Measurements from ENCODE around the gene RBM20. TPM values are rescaled to one million over a fixed set of nuclear protein-coding genes. Genes with fewer than 3 reads are reported as not detected.

The RBM20 gene
- total RNA-seq, 1 donor from 2014 or later: 0.02 TPM

DNA sequence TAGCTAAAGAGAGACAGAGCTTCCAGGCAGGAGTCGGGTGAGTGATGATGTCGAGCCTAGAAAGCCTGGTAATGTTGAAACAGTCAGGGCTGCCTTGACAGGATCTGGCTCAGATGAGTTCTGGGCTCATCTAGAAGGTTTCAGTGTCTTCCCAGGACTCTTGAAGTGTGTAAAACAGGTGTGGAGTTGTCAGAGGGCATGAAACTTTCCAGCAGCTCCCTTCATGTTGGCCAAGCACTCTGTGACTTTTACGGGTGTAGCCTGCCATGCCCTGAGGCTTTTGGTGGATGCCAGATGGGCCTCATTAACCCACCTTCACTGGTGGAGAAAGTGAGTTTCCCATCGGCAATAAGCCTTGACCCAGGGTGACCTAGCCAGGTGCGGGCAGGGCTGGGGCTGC is 161.2 kb downstream of the RBM20 start:
- intact Hi-C loops (cut with micrococcal nuclease): no loop called here

DNA sequence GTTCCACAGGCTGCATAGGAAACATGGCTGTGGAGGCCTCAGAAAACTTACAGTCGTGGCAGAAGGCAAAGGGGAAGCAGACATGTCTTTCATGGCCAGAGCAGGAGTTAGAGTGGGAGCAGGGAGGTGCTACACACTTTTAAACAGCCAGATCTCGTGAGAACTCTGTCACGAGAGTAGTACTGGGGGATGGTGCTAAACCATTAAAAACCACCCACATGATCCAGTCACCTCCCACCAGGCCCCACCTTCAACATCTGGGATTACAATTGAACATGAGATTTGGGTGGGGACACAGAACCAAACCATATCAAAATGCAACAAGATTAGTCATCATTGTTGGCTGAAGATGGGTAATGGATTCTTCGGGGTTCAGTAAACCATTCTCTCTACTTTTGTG is 162.2 kb downstream of the RBM20 start:
- DNase-seq (ENCODE audit: low spot score): no peak
- no peak overlapping the region for H3K27ac Mint-ChIP-seq
- H3K4me3 Mint-ChIP-seq (ENCODE audit: low read depth): no peak overlapping the region
- no peaks in the 10 kb centered on the region for H3K9me3 Mint-ChIP-seq
- H3K4me1 Mint-ChIP-seq (ENCODE audit: low read depth): peaks cover 34% of the 10 kb centered on the region
- no peaks in the 10 kb centered on the region for H3K27me3 Mint-ChIP-seq (ENCODE audit: low read depth)
- intact Hi-C loops (cut with micrococcal nuclease): no loop called here
- H3K36me3 Mint-ChIP-seq (ENCODE audit: low read depth): no peaks in the 10 kb centered on the region

More for the DNA sequence above, 161.2 kb downstream of the RBM20 start:
- H3K27me3 Mint-ChIP-seq (ENCODE audit: low read depth): no peaks in the 10 kb centered on the region
- H3K36me3 Mint-ChIP-seq (ENCODE audit: low read depth): no peaks in the 10 kb centered on the region
- no peak overlapping the region for H3K4me3 Mint-ChIP-seq (ENCODE audit: low read depth)
- no peak for DNase-seq (ENCODE audit: low spot score)
- H3K4me1 Mint-ChIP-seq (ENCODE audit: low read depth): peaks cover 34% of the 10 kb centered on the region
- H3K27ac Mint-ChIP-seq: no peak overlapping the region
- H3K9me3 Mint-ChIP-seq: no peaks in the 10 kb centered on the region

GRCh38 chr10:110808123-110808522 is 164.0 kb downstream of the RBM20 start:
- peaks cover 22% of the 10 kb centered on the region for H3K4me1 Mint-ChIP-seq (ENCODE audit: low read depth)
- no peak overlapping the region for H3K27ac Mint-ChIP-seq
- no peaks in the 10 kb centered on the region for H3K27me3 Mint-ChIP-seq (ENCODE audit: low read depth)
- no peak for DNase-seq (ENCODE audit: low spot score)
- no peak overlapping the region for H3K4me3 Mint-ChIP-seq (ENCODE audit: low read depth)
- no peaks in the 10 kb centered on the region for H3K36me3 Mint-ChIP-seq (ENCODE audit: low read depth)
- intact Hi-C loops (cut with micrococcal nuclease): no loop called here
- H3K9me3 Mint-ChIP-seq: no peaks in the 10 kb centered on the region

DNA sequence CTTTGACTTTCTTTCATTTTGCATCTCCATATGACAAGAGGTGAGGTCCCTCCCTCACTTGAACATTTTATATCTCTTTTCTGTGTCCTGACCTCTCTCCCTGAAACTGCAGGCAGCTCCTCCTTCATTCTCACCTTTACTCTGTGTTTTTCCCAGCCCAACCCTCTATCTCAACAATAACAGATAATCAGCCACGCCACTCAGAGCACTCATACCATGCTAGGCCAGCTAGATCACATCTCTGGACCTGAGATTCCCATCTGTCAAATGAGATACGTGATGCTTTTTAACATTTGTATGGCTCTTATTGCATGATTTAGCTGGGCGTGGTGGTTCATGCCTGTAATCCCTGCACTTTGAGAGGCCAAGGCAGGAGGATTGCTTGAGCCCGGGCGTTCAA is 164.5 kb downstream of the RBM20 start:
- no peaks in the 10 kb centered on the region for H3K9me3 Mint-ChIP-seq

DNA sequence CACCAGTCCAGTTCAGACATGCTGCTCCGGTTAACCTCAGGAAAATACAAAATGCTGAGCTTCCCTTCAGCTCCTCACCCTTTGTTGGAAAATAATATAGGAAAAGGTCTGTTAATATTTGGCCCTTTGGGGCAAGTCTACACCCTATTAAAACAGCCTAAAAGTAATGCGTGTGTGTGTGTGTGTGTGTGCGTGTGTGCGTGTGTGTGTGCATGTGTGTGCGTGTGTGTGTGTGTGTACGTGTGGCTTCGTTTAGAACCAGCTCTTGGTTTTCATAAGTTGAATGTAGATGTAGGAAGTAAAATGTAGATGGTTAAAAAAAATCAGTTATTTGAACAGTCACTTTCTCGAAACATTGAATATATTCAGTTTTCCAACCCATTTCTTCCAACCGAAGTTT is 166.5 kb downstream of the RBM20 start:
- DNase-seq (ENCODE audit: low spot score): no peak
- H3K4me3 Mint-ChIP-seq (ENCODE audit: low read depth): no peak overlapping the region
- H3K9me3 Mint-ChIP-seq: no peaks in the 10 kb centered on the region
- H3K27ac Mint-ChIP-seq: no peak overlapping the region
- no peaks in the 10 kb centered on the region for H3K27me3 Mint-ChIP-seq (ENCODE audit: low read depth)
- no peaks in the 10 kb centered on the region for H3K4me1 Mint-ChIP-seq (ENCODE audit: low read depth)
- no peaks in the 10 kb centered on the region for H3K36me3 Mint-ChIP-seq (ENCODE audit: low read depth)
- intact Hi-C loops (cut with micrococcal nuclease): no loop called here

More for the DNA sequence above, 164.5 kb downstream of the RBM20 start:
- DNase-seq (ENCODE audit: low spot score): no peak
- peaks cover 17% of the 10 kb centered on the region for H3K4me1 Mint-ChIP-seq (ENCODE audit: low read depth)
- no peak overlapping the region for H3K4me3 Mint-ChIP-seq (ENCODE audit: low read depth)
- no peak overlapping the region for H3K27ac Mint-ChIP-seq
- intact Hi-C loops (cut with micrococcal nuclease): no loop called here
- no peaks in the 10 kb centered on the region for H3K36me3 Mint-ChIP-seq (ENCODE audit: low read depth)
- no peaks in the 10 kb centered on the region for H3K27me3 Mint-ChIP-seq (ENCODE audit: low read depth)

DNA sequence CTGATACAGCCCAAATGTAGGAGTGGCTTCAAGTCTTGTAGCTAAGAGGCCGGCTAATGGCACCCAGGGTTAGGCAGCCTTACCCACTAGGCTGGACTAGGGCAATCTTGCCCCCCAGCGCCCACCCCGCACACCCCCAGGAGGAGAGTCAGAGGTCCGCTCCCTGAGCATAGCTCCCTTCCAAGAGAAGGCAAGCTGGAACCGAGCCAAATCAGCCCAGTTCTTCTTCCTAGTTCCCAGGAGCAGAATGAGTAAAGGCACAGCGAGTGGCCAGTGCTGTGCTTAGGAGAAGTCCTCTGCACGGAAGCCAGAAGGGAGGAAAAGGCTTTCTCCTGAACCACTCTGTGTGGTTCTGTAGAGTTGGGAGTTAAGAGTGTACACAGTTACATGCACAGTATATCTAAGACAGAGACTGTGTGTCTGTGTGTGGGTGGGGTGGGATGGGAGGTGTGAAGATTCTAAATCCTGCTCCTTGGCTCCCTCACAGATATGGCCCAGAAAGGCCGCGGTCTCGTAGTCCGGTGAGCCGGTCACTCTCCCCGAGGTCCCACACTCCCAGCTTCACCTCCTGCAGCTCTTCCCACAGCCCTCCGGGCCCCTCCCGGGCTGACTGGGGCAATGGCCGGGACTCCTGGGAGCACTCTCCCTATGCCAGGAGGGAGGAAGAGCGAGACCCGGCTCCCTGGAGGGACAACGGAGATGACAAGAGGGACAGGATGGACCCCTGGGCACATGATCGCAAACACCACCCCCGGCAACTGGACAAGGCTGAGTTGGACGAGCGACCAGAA is 167.8 kb downstream of the RBM20 start:
- Mint-ChIP-seq H3K9me3 (no peaks in the 10 kb centered on the region), H3K27ac (no peak overlapping the region), H3K4me1 (ENCODE audit: low read depth) (peaks cover 3% of the 10 kb centered on the region), H3K4me3 (ENCODE audit: low read depth) (no peak overlapping the region), H3K27me3 (ENCODE audit: low read depth) (no peaks in the 10 kb centered on the region), H3K36me3 (ENCODE audit: low read depth) (no peaks in the 10 kb centered on the region)
- intact Hi-C loops (cut with micrococcal nuclease): no loop called here
- DNase-seq (ENCODE audit: low spot score): no peak

DNA sequence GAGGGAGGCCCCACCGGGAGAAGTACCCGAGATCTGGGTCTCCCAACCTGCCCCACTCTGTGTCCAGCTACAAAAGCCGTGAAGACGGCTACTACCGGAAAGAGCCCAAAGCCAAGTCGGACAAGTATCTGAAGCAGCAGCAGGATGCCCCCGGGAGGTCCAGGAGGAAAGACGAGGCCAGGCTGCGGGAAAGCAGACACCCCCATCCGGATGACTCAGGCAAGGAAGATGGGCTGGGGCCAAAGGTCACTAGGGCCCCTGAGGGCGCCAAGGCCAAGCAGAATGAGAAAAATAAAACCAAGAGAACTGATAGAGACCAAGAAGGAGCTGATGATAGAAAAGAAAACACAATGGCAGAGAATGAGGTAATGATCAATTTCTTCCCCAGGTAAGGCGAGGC is 168.4 kb downstream of the RBM20 start:
- Mint-ChIP-seq H3K27me3 (ENCODE audit: low read depth) (no peaks in the 10 kb centered on the region), H3K4me3 (ENCODE audit: low read depth) (no peak overlapping the region), H3K36me3 (ENCODE audit: low read depth) (no peaks in the 10 kb centered on the region), H3K27ac (no peak overlapping the region), H3K9me3 (no peaks in the 10 kb centered on the region), H3K4me1 (ENCODE audit: low read depth) (peaks cover 5% of the 10 kb centered on the region)
- intact Hi-C loops (cut with micrococcal nuclease): no loop called here
- no peak for DNase-seq (ENCODE audit: low spot score)

GRCh38 chr10:110813743-110814472 is 169.8 kb downstream of the RBM20 start:
- H3K4me1 Mint-ChIP-seq (ENCODE audit: low read depth): peaks cover 7% of the 10 kb centered on the region
- intact Hi-C loops (cut with micrococcal nuclease): no loop called here
- no peaks in the 10 kb centered on the region for H3K36me3 Mint-ChIP-seq (ENCODE audit: low read depth)
- H3K27me3 Mint-ChIP-seq (ENCODE audit: low read depth): no peaks in the 10 kb centered on the region
- H3K27ac Mint-ChIP-seq: no peak overlapping the region
- DNase-seq (ENCODE audit: low spot score): no peak
- H3K9me3 Mint-ChIP-seq: no peaks in the 10 kb centered on the region
- H3K4me3 Mint-ChIP-seq (ENCODE audit: low read depth): no peak overlapping the region

GRCh38 chr10:110815354-110816004 is 171.3 kb downstream of the RBM20 start:
- Mint-ChIP-seq H3K27ac (no peak overlapping the region), H3K4me1 (ENCODE audit: low read depth) (peaks cover 7% of the 10 kb centered on the region), H3K4me3 (ENCODE audit: low read depth) (no peak overlapping the region), H3K27me3 (ENCODE audit: low read depth) (no peaks in the 10 kb centered on the region), H3K36me3 (ENCODE audit: low read depth) (no peaks in the 10 kb centered on the region), H3K9me3 (no peaks in the 10 kb centered on the region)
- intact Hi-C loops (cut with micrococcal nuclease): no loop called here
- no peak for DNase-seq (ENCODE audit: low spot score)

DNA sequence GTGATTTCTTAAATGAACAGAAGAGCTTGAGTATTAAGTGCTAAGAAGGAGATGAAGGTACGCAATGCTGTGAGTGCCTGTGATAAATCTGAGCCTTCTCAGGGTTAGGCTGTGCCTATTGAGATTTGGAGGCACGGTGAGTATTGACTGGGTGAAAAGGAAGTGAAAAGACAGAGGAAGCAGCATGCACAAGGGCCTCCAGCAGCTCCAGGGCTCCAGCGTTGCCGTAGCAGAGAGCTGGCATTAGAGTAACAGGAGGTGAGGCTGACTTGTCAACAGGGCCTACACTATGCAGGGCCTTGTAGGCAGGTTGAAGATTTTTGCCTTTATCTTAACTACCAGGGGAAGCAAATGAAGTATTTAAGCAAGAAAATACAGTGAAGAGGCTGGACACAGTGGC is 173.5 kb downstream of the RBM20 start:
- DNase-seq (ENCODE audit: low spot score): no peak
- Mint-ChIP-seq H3K36me3 (ENCODE audit: low read depth) (no peaks in the 10 kb centered on the region), H3K9me3 (no peaks in the 10 kb centered on the region), H3K27ac (no peak overlapping the region), H3K4me1 (ENCODE audit: low read depth) (peaks cover 13% of the 10 kb centered on the region), H3K27me3 (ENCODE audit: low read depth) (no peaks in the 10 kb centered on the region), H3K4me3 (ENCODE audit: low read depth) (no peak overlapping the region)
- intact Hi-C loops (cut with micrococcal nuclease): no loop called here

DNA sequence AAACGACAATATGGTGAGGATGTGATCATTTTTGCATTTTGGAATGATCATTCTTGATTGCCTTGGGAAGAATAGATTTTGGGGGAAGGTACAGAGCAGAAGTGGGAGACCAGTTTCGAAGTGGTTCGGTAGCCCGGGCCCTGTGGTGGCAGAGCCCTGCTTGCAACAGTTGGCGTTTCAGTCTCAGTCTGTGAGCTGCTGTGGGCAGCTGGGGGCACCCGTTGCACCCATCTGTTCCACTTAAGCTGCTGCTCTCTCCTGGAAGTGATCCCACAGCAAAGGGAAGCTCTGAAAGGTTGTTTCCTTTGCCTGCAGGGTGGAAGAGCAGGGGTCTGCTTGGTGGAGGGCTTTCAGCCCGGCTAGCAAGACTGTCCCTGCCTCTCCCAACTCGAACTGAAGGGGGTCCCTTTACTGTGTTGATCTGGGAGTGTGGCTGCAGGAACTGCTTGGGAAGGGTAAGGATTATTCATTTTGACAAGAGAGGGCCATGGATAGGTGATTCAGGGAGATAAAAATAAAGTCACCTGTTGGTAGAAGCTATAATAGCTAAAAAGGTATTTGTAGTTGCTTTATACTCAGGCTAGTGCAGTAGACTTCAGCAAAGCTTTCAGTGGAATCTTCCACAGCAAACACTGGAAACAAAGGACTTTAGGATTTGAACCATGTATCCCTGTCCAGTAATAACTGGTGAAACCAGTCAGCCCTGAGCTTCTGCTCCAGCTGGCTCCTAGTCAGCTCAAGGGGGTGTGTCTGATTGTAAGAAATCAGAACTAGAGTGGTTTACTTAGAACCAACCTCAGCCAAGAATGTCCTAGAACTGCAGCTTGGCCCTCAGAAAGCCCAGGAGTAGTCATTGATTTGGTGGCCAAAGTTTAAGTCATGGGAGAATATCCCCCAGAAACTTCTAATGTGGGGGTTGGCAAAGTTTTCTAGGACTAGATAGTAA is 174.4 kb downstream of the RBM20 start:
- Mint-ChIP-seq H3K4me3 (ENCODE audit: low read depth) (no peak overlapping the region), H3K27ac (no peak overlapping the region)

GRCh38 chr10:110820321-110820814 is 176.2 kb downstream of the RBM20 start:
- Mint-ChIP-seq H3K9me3 (no peaks in the 10 kb centered on the region), H3K27me3 (ENCODE audit: low read depth) (peaks cover 6% of the 10 kb centered on the region), H3K4me3 (ENCODE audit: low read depth) (no peak overlapping the region), H3K27ac (no peak overlapping the region), H3K4me1 (ENCODE audit: low read depth) (peaks cover 13% of the 10 kb centered on the region), H3K36me3 (ENCODE audit: low read depth) (no peaks in the 10 kb centered on the region)
- intact Hi-C loops (cut with micrococcal nuclease): no loop called here
- DNase-seq (ENCODE audit: low spot score): no peak

More for the DNA sequence above, 174.4 kb downstream of the RBM20 start:
- H3K9me3 Mint-ChIP-seq: no peaks in the 10 kb centered on the region
- no peak for DNase-seq (ENCODE audit: low spot score)
- H3K27me3 Mint-ChIP-seq (ENCODE audit: low read depth): no peaks in the 10 kb centered on the region
- no peaks in the 10 kb centered on the region for H3K36me3 Mint-ChIP-seq (ENCODE audit: low read depth)
- H3K4me1 Mint-ChIP-seq (ENCODE audit: low read depth): peaks cover 13% of the 10 kb centered on the region
- intact Hi-C loops (cut with micrococcal nuclease): no loop called here
